B cell (primary cell): ENCODE results near the gene MON1A. TPM values are rescaled to one million over a fixed set of nuclear protein-coding genes. Genes with fewer than 3 reads are reported as not detected.
"Not testable (repeated sequence)": the region's sequence is repeated elsewhere in the genome, so short reads cannot be mapped to it uniquely, and the experiment has no call there.

Source experiments
- ATAC-seq: fragments of 200-7000 bp; cut with Tn5 transposase; one replicate; pipeline ENCODE4 v1.10.0; 2021; ENCODE audit warnings: low read depth, mild to moderate bottlenecking, moderate number of reproducible peaks, moderate library complexity
- CTCF ChIA-PET: fragments of 350-600 bp; sonication (Branson Sonifier 250); formaldehyde crosslinking; loops from one replicate; lab custom pipeline; 2021; ENCODE audit warnings: antibody characterized with exemption, inconsistent platforms; lab: Charles Lee
- POLR2A ChIA-PET: fragments of 350-600 bp; sonication (Branson Sonifier 250); formaldehyde crosslinking; loops from one replicate; lab custom pipeline; 2021; ENCODE audit warnings: antibody characterized with exemption; lab: Charles Lee
- DNase-seq: peaks from one replicate; pipeline ENCODE4 v3.0.0; 2013
- H2AFZ ChIP-seq: 2 replicates; pipeline ENCODE4 v1.6.1; 2012; ENCODE audit warnings: mild to moderate bottlenecking, low read depth, low read length; ENCODE audit not compliant: insufficient read depth, poor library complexity, severe bottlenecking
- H3K27ac ChIP-seq, 2 donors: 1 replicate in 1 of 2; 2 replicates in 1 of 2; pipeline ENCODE4 v1.5.1; 2012 to 2013; ENCODE audit warnings: low read length in 2 of 2, mild to moderate bottlenecking in 2 of 2, moderate library complexity in 1 of 2
- H3K27me3 ChIP-seq, 4 experiments: fragments of 200-600 bp in 1 of 4; sonication (generic) in 1 of 4; replicated peaks in 1 of 4; 1 replicate in 2 of 4; 2 replicates in 2 of 4; pipeline versions ENCODE4 v1.6.1 to v1.7.0; 2013 to 2016; ENCODE audit warnings: low read length in 3 of 4, mild to moderate bottlenecking in 2 of 4, mixed read lengths in 1 of 4, moderate library complexity in 1 of 4; ENCODE audit not compliant: insufficient read depth in 4 of 4, control insufficient read depth in 3 of 4; ENCODE audit errors: control extremely low read depth in 1 of 4
- H3K36me3 ChIP-seq, 2 experiments: replicated peaks in 1 of 2; 1 replicate in 1 of 2; 2 replicates in 1 of 2; pipeline versions ENCODE4 v1.6.1 to v1.7.1; 2013; ENCODE audit warnings: low read length in 1 of 2; ENCODE audit not compliant: insufficient read depth in 2 of 2, control insufficient read depth in 1 of 2; ENCODE audit errors: control extremely low read depth in 1 of 2, extremely low read depth in 1 of 2
- H3K4me1 ChIP-seq, 2 donors: fragments of 200-600 bp in 1 of 2; sonication (generic) in 1 of 2; 1 replicate in 1 of 2; 2 replicates in 1 of 2; pipeline versions ENCODE4 v1.5.1 to v1.6.1; 2013 to 2017; ENCODE audit warnings: low read length in 2 of 2; ENCODE audit not compliant: control insufficient read depth in 2 of 2, insufficient read depth in 2 of 2
- H3K4me2 ChIP-seq: replicated peaks from 2 replicates; pipeline ENCODE3; 2012; ENCODE audit warnings: mild to moderate bottlenecking, low read depth, low read length; ENCODE audit not compliant: poor library complexity, severe bottlenecking
- H3K4me3 ChIP-seq, 5 experiments: fragments of 200-600 bp in 1 of 5; sonication (generic) in 1 of 5; 1 replicate in 3 of 5; 2 replicates in 2 of 5; pipeline versions ENCODE4 v1.5.1 to v1.7.0; 2011 to 2016; ENCODE audit warnings: low read length in 4 of 5, mild to moderate bottlenecking in 4 of 5, low read depth in 2 of 5, control low read depth in 1 of 5, moderate library complexity in 1 of 5; ENCODE audit not compliant: insufficient read depth in 1 of 5; ENCODE audit errors: control extremely low read depth in 1 of 5, extremely low read depth in 1 of 5
- H3K79me2 ChIP-seq: fragments of 200-600 bp; sonication (generic); one replicate; pipeline ENCODE4 v1.6.0; 2016; ENCODE audit warnings: low read length; ENCODE audit not compliant: control insufficient read depth, insufficient read depth
- H3K9ac ChIP-seq: fragments of 200-600 bp; sonication (generic); 2 replicates; pipeline ENCODE4 v1.6.1; 2017; ENCODE audit warnings: mild to moderate bottlenecking, low read length, moderate library complexity
- H3K9me3 ChIP-seq, 3 donors: one replicate each; pipeline versions ENCODE4 v1.6.1 to v1.7.1; 2013; ENCODE audit warnings: low read length in 2 of 3; ENCODE audit not compliant: control insufficient read depth in 2 of 3, insufficient read depth in 1 of 3; ENCODE audit errors: control extremely low read depth in 1 of 3
- H4K20me1 ChIP-seq: 2 replicates; pipeline ENCODE4 v1.6.0; 2012; ENCODE audit warnings: mild to moderate bottlenecking, low read length; ENCODE audit not compliant: insufficient read depth, control insufficient read depth, poor library complexity, severe bottlenecking
- H3K27ac Mint-ChIP-seq: one replicate; pipeline ENCODE4 v1.8.0; 2021; ENCODE audit warnings: mixed read lengths
- H3K27me3 Mint-ChIP-seq: one replicate; pipeline ENCODE4 v1.8.0; 2021; ENCODE audit warnings: mixed read lengths
- H3K4me1 Mint-ChIP-seq: one replicate; pipeline ENCODE4 v1.8.0; 2021; ENCODE audit warnings: mixed read lengths
- H3K4me3 Mint-ChIP-seq: one replicate; pipeline ENCODE4 v1.8.0; 2021; ENCODE audit warnings: mixed read lengths
- H3K9me3 Mint-ChIP-seq: one replicate; pipeline ENCODE4 v1.8.0; 2022; ENCODE audit warnings: mixed read lengths; ENCODE audit not compliant: insufficient read depth
- EZH2 ChIP-seq: IDR thresholded peaks from 2 replicates; pipeline ENCODE4 v1.6.1; 2012; ENCODE audit warnings: borderline replicate concordance, low read depth, mild to moderate bottlenecking, moderate library complexity, low read length; ENCODE audit not compliant: insufficient read depth, poor library complexity, severe bottlenecking
- whole genome bisulfite sequencing: methylation state at CpG from one replicate; pipeline ENCODE4 v1.1.5; 2013; ENCODE audit warnings: missing lambda C conversion rate; ENCODE audit not compliant: insufficient coverage; 5-methylcytosine and 5-hydroxymethylcytosine counted together
- intact Hi-C: fragments of 100-400 bp; cut with micrococcal nuclease; formaldehyde crosslinking; loops from one replicate; pipeline ENCODE4 v1.10.0; 2022
- polyA plus RNA-seq: library from polyadenylated mRNA; depleted of rRNA; stranded (reverse); fragments of >200 nt; gene quantifications from 2 replicates; pipeline ENCODE4 v1.2.3, GENCODE V29; 2012
- total RNA-seq, 2 donors: library from RNA; stranded (reverse); fragments of 120-200 nt in 1 of 2; gene quantifications; 1 replicate in 1 of 2; 2 replicates in 1 of 2; pipeline versions ENCODE4 v1.2.3 to v1.2.4, GENCODE V29; 2013 to 2022
- TF ChIP-seq, protein P1 (sequence below): fragments of 200-600 bp; IDR thresholded peaks from one replicate; pipeline ENCODE4 v1.8.0; 2022; ENCODE audit warnings: antibody characterized with exemption, mild to moderate bottlenecking

Gene MON1A
- total and polyA plus RNA-seq, 2 donors (not counting 1 experiment from before 2014, with no cell fraction given), result 6.6 to 8.9 TPM

DNA sequence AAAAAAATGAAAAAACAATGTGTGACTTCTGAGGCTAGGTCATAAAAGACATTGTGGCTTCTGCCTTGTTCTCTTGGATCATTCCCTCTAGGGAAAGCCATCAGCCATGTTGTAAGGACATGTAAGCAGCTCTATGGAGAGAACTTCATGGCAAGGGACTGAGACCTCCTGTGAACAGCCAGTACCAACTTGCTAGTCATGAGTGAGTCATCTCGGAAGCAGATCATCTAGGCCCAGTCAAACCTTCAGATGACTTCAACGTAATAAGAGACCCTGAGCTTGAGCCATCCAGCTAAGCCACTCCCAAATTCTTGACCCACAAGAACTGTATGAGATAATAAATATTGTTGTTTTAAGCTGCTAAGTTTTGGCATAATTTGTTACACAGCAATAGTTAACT, 4.9 kb downstream of the MON1A start:
- intact Hi-C loops, result no loop called here
- CTCF ChIA-PET, result interaction anchor here (0.6 kb wide), 1 partner anchor 18 kb away, joined by 3 read pairs; no protein-coding TSS in a partner anchor

DNA sequence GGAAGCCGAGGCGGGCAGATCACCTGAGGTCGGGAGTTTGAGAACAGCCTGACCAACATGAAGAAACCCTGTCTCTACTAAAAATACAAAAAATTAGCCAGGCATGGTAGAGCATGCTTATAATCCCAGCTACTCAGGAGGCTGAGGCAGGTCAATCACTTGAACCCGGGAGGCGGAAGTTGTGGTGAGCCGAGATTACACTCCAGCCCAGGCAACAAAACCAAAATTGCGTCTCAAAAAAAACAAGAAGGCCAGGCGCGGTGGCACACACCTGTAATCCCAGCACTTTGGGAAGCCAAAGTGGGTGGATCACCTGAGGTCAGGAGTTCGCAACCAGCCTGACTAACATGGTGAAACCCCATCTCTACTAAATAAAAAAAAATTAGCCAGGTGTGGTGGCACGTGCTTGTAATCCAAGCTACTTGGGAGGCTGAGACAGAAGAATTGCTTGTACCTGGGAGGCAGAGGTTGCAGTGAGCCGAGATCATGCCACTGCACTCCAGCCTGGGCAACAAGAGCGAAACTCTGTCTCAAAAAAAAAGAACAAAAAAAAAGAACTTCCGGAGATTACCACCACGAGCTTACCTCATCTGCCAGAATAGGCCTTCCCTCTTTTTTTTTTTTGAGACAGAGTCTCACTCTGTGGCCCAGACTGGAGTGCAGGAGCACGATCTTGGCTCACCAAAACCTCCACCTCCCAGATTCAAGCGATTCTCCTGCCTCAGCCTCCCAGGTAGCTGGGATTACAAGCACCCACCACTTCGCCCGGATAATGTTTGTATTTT, 11.6 kb downstream of the MON1A start:
- ATAC-seq, H3K79me2 ChIP-seq, H3K27me3 Mint-ChIP-seq, CTCF ChIA-PET, H3K4me1 ChIP-seq, H3K27ac ChIP-seq, POLR2A ChIA-PET, DNase-seq, H3K9me3 ChIP-seq, H3K4me1 Mint-ChIP-seq, H3K27me3 ChIP-seq, H4K20me1 ChIP-seq, H3K4me3 Mint-ChIP-seq, H3K27ac Mint-ChIP-seq, H3K9me3 Mint-ChIP-seq, intact Hi-C loops, H3K9ac ChIP-seq, H2AFZ ChIP-seq, H3K4me2 ChIP-seq, H3K36me3 ChIP-seq, H3K4me3 ChIP-seq: not testable (repeated sequence)
- WGBS, result 87% methylated on average over 11 of the region's 19 CpGs

More for the DNA sequence above, 4.9 kb downstream of the MON1A start:
- Mint-ChIP-seq H3K27me3 (no peaks in the 10 kb centered on the region), H3K4me1 (peaks cover 6% of the 10 kb centered on the region), H3K4me3 (no peak overlapping the region), H3K27ac (no peak overlapping the region), H3K9me3 (no peaks in the 10 kb centered on the region)
- Histone ChIP-seq H3K36me3 (peaks cover 0 to 3% of the 10 kb centered on the region in 2 experiments), H3K4me1 (peaks cover 4 to 12% of the 10 kb centered on the region in 2 donors), H3K9ac (no peak overlapping the region), H3K79me2 (peaks cover 8% of the 10 kb centered on the region), H3K4me3 (no peak overlapping the region), H4K20me1 (no peaks in the 10 kb centered on the region), H3K4me2 (no peak overlapping the region), H3K27ac (no peak overlapping the region), H3K9me3 (peaks cover 0 to 4% (median 0%) of the 10 kb centered on the region in 3 donors), H2AFZ (no peak overlapping the region), H3K27me3 (no peaks in the 10 kb centered on the region)
- DNase-seq (no peak), ATAC-seq (no peak)
- TF ChIP-seq, protein P1, sequence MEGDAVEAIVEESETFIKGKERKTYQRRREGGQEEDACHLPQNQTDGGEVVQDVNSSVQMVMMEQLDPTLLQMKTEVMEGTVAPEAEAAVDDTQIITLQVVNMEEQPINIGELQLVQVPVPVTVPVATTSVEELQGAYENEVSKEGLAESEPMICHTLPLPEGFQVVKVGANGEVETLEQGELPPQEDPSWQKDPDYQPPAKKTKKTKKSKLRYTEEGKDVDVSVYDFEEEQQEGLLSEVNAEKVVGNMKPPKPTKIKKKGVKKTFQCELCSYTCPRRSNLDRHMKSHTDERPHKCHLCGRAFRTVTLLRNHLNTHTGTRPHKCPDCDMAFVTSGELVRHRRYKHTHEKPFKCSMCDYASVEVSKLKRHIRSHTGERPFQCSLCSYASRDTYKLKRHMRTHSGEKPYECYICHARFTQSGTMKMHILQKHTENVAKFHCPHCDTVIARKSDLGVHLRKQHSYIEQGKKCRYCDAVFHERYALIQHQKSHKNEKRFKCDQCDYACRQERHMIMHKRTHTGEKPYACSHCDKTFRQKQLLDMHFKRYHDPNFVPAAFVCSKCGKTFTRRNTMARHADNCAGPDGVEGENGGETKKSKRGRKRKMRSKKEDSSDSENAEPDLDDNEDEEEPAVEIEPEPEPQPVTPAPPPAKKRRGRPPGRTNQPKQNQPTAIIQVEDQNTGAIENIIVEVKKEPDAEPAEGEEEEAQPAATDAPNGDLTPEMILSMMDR, result no peak
- TF ChIP-seq EZH2, result no peak
- POLR2A ChIA-PET, result no interaction called here
- WGBS, result 100% methylated on average over 1 of the region's 2 CpGs
